Spleen (tissue), 11 donors: ENCODE results near the gene SUN3. TPM values are rescaled to one million over a fixed set of nuclear protein-coding genes. Genes with fewer than 3 reads are reported as not detected.

Source experiments
- DNase-seq: peaks from one replicate; pipeline ENCODE4 v3.0.0-alpha.2; 2020
- H3K27ac ChIP-seq, 8 donors: fragments of 200-600 bp; sonication (generic) in 7 of 8; 1 replicate in 4 of 8; 2 replicates in 4 of 8; pipeline versions ENCODE4 v1.5.0 to v1.8.0; 2016 to 2021; ENCODE audit warnings: inconsistent platforms in 4 of 8, mild to moderate bottlenecking in 4 of 8, moderate library complexity in 1 of 8
- H3K27me3 ChIP-seq, 7 donors: fragments of 200-600 bp; sonication (generic) in 6 of 7; replicated peaks in 1 of 7; 1 replicate in 4 of 7; 2 replicates in 3 of 7; pipeline versions ENCODE4 v1.5.0 to v1.8.0; 2016 to 2021; ENCODE audit warnings: inconsistent platforms in 3 of 7, mild to moderate bottlenecking in 1 of 7
- H3K36me3 ChIP-seq, 6 donors: fragments of 200-600 bp; sonication (generic) in 5 of 6; 1 replicate in 4 of 6; 2 replicates in 2 of 6; pipeline versions ENCODE4 v1.5.0 to v1.8.0; 2016 to 2021; ENCODE audit warnings: inconsistent platforms in 2 of 6
- H3K4me1 ChIP-seq, 6 donors: fragments of 200-600 bp; sonication (generic) in 5 of 6; 1 replicate in 3 of 6; 2 replicates in 3 of 6; pipeline versions ENCODE4 v1.5.0 to v1.8.0; 2016 to 2021; ENCODE audit warnings: inconsistent platforms in 3 of 6
- H3K4me3 ChIP-seq, 8 donors: fragments of 200-600 bp; sonication (generic) in 7 of 8; 1 replicate in 4 of 8; 2 replicates in 4 of 8; pipeline versions ENCODE4 v1.5.0 to v1.8.0; 2016 to 2021; ENCODE audit warnings: inconsistent platforms in 4 of 8, mild to moderate bottlenecking in 4 of 8, moderate library complexity in 2 of 8
- H3K9me3 ChIP-seq, 8 donors: fragments of 200-600 bp; sonication (generic) in 7 of 8; 1 replicate in 4 of 8; 2 replicates in 4 of 8; pipeline versions ENCODE4 v1.5.0 to v1.8.0; 2016 to 2021; ENCODE audit warnings: inconsistent platforms in 4 of 8
- POLR2A ChIP-seq, 3 donors: fragments of 450-650 bp; IDR thresholded peaks; one replicate each; pipeline ENCODE4 v1.5.1; 2017; ENCODE audit warnings: antibody characterized with exemption in 3 of 3, mild to moderate bottlenecking in 1 of 3
- POLR2AphosphoS5 ChIP-seq, 3 donors: sonication (generic); formaldehyde crosslinking; IDR thresholded peaks; one replicate each; pipeline ENCODE4 v1.5.1; 2017; ENCODE audit warnings: antibody characterized with exemption in 3 of 3
- WGBS, 5 donors: extraction: QIAGEN DNeasy Blood & Tissue Kit in 3 of 5; methylation state at CpG; one replicate each; pipeline versions ENCODE4 v1.1.5 to v1.1.7; 2013 to 2018; 5-methylcytosine and 5-hydroxymethylcytosine counted together
- intact Hi-C: fragments of 100-400 bp; cut with DNase I; formaldehyde crosslinking; loops from one replicate; pipeline ENCODE4 v1.15.0; 2023; ENCODE audit warnings: low total_unique reads
- polyA plus RNA-seq, 3 donors: library from polyadenylated mRNA; stranded (reverse); fragments of 200-250 nt; gene quantifications; one replicate each; pipeline ENCODE4 v1.2.1, GENCODE V29; 2013
- total RNA-seq, 7 donors: library from RNA; depleted of rRNA in 3 of 7; stranded (reverse); fragments of >200 nt in 3 of 7; fragmentation: NEBNext Ultra II Directional in 4 of 7; extraction: Animal tissue kit (Norgen Biotek cat#: 25700) in 4 of 7; gene quantifications; one replicate each; pipeline versions ENCODE4 v1.1.0 to v1.2.1, GENCODE V29; 2016 to 2021
- TF ChIP-seq, protein P1 (sequence below), 11 experiments: fragments of 200-600 bp in 7 of 11; fragments of 450-650 bp in 4 of 11; sonication (generic) in 4 of 11; IDR thresholded peaks in 8 of 11; conservative IDR thresholded peaks in 3 of 11; 1 replicate in 7 of 11; 2 replicates in 4 of 11; pipeline versions ENCODE4 v1.4.0 to v1.8.0; 2016 to 2021; ENCODE audit warnings: antibody characterized with exemption in 11 of 11, inconsistent platforms in 4 of 11, mild to moderate bottlenecking in 1 of 11
- donor health status: healthy with polysubstance abuse.
- donor health status: DM: no; HTN: no; CAD: no; lungs with moderate emphysema.
- donor health status: DM: no; HTN: no; CAD: no.
- donor health status: Bipolar disorder and iron deficiency.
- donor health status: healthy.
- donor health status: DM: no; HTN: no; CAD: no.
- donor health status: DM: yes; HTN: yes; CAD: no.

The SUN3 gene
- total and polyA plus RNA-seq, 10 donors, result not detected

DNA sequence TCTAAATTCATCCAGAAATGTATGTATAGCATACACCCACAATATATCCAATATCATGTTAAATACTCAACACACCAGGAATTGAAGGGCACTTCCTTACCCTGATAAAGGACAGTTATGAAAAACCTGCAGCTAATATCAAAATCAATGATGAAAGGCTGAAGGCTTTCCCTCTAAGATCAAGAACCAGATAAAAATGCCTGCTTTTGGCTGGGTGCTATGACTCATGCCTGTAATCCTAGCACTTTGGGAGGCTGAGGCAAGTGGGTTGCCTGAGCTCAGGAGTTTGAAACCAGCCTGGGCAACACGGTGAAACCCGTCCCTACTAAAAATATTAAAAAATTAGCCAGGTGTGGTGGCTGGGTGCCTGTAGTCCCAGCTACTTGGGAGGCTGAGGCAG lies 38.6 kb upstream of the SUN3 start:
- WGBS, 5 donors, result 86 to 96% (median 93%) methylated on average over 2 of the region's 2 CpGs
- no peak overlapping the region for H3K27ac ChIP-seq
- intact Hi-C loops, result no loop called here

GRCh38 chr7:48063985-48064384 lies 35.1 kb upstream of the SUN3 start:
- no peak for DNase-seq
- Histone ChIP-seq H3K27ac (no peak overlapping the region), H3K4me1 (peaks cover 0 to 5% (median 0%) of the 10 kb centered on the region in 6 donors), H3K27me3 (no peaks in the 10 kb centered on the region), H3K36me3 (no peaks in the 10 kb centered on the region), H3K4me3 (no peak overlapping the region), H3K9me3 (peaks cover 0 to 12% (median 3%) of the 10 kb centered on the region in 8 donors)
- TF ChIP-seq POLR2A (IDR thresholded peaks at IDR 0.05) (no peak), POLR2AphosphoS5 (IDR thresholded peaks at IDR 0.05) (no peak)
- TF ChIP-seq, protein P1, sequence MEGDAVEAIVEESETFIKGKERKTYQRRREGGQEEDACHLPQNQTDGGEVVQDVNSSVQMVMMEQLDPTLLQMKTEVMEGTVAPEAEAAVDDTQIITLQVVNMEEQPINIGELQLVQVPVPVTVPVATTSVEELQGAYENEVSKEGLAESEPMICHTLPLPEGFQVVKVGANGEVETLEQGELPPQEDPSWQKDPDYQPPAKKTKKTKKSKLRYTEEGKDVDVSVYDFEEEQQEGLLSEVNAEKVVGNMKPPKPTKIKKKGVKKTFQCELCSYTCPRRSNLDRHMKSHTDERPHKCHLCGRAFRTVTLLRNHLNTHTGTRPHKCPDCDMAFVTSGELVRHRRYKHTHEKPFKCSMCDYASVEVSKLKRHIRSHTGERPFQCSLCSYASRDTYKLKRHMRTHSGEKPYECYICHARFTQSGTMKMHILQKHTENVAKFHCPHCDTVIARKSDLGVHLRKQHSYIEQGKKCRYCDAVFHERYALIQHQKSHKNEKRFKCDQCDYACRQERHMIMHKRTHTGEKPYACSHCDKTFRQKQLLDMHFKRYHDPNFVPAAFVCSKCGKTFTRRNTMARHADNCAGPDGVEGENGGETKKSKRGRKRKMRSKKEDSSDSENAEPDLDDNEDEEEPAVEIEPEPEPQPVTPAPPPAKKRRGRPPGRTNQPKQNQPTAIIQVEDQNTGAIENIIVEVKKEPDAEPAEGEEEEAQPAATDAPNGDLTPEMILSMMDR (IDR thresholded peaks at IDR 0.05 in 8 of 11, conservative IDR thresholded peaks at IDR 0.05 in 3 of 11), result no peak
- 82 to 94% (median 86%) methylated on average over 1 of the region's 1 CpG for WGBS, 5 donors
- intact Hi-C loops, result no loop called here

More for the DNA sequence above, 38.6 kb upstream of the SUN3 start:
- H3K4me3 ChIP-seq, result no peak overlapping the region
- H3K36me3 ChIP-seq, result no peaks in the 10 kb centered on the region
- no peaks in the 10 kb centered on the region for H3K27me3 ChIP-seq
- no peak for TF ChIP-seq POLR2A (IDR thresholded peaks at IDR 0.05)
- no peak for TF ChIP-seq POLR2AphosphoS5 (IDR thresholded peaks at IDR 0.05)
- TF ChIP-seq, protein P1 (IDR thresholded peaks at IDR 0.05 in 8 of 11, conservative IDR thresholded peaks at IDR 0.05 in 3 of 11), result no peak
- H3K9me3 ChIP-seq, result peaks cover 0 to 16% (median 9%) of the 10 kb centered on the region in 8 donors
- no peaks in the 10 kb centered on the region for H3K4me1 ChIP-seq
- no peak for DNase-seq

DNA sequence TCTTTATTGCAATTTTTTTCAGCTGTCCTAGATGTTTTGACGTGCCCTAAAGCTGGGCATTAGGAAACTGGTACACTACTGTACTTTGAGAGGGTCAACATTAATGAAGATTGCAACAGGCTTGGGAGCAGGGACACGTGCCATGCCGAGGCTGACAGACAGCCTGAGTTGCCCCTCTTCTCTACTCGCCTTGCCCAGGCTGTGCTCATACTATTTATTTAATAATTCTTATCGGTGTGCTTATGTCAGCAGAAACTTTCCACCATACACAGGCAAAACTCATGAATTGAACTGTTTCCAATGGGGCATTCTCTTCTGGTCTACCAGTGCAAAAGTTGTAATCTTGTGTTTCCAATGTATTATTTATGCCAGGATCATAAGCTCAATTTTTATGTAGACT lies 30.8 kb upstream of the SUN3 start:
- no peak for DNase-seq
- 87 to 98% (median 93%) methylated on average over 5 of the region's 5 CpGs for WGBS, 5 donors

DNA sequence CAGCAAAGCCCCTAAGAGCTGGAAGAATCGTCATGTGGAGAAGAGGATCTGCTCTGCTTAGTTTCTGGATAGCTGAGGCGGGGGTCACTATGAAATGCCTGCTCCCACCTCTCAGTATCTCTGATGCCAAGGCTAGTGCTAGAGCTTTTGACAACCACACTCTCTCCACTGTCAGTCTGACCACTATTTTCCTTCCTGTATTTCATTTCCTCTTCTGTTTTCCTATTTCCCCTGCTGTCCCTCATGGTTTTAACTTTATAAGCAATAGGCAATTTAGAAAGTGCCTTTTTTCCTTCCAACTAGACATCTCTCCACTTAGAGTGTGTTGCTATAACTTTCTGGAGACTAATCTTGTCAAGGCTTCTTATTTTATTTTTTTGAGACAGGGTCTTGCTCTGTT lies 30.1 kb upstream of the SUN3 start:
- H3K9me3 ChIP-seq, result peaks cover 0 to 25% (median 14%) of the 10 kb centered on the region in 8 donors
- peaks cover 0 to 7% (median 0%) of the 10 kb centered on the region in 6 donors for H3K4me1 ChIP-seq
- no peak for DNase-seq
- no peaks in the 10 kb centered on the region for H3K36me3 ChIP-seq
- WGBS, 5 donors, result 66 to 91% (median 90%) methylated on average over 2 of the region's 2 CpGs
- H3K27ac ChIP-seq, result no peak overlapping the region
- no peak overlapping the region for H3K4me3 ChIP-seq
- TF ChIP-seq POLR2A (IDR thresholded peaks at IDR 0.05), result no peak
- TF ChIP-seq POLR2AphosphoS5 (IDR thresholded peaks at IDR 0.05), result no peak
- TF ChIP-seq, protein P1 (IDR thresholded peaks at IDR 0.05 in 8 of 11, conservative IDR thresholded peaks at IDR 0.05 in 3 of 11), result no peak
- no peaks in the 10 kb centered on the region for H3K27me3 ChIP-seq
- intact Hi-C loops, result no loop called here

More for the DNA sequence above, 30.8 kb upstream of the SUN3 start:
- H3K9me3 ChIP-seq, result peaks cover 0 to 29% (median 15%) of the 10 kb centered on the region in 8 donors
- H3K4me3 ChIP-seq, result no peak overlapping the region
- no peaks in the 10 kb centered on the region for H3K36me3 ChIP-seq
- intact Hi-C loops, result no loop called here
- H3K4me1 ChIP-seq, result peaks cover 0 to 7% (median 0%) of the 10 kb centered on the region in 6 donors
- no peak overlapping the region for H3K27ac ChIP-seq
- TF ChIP-seq, protein P1 (IDR thresholded peaks at IDR 0.05 in 8 of 11, conservative IDR thresholded peaks at IDR 0.05 in 3 of 11), result no peak
- TF ChIP-seq POLR2AphosphoS5 (IDR thresholded peaks at IDR 0.05), result no peak
- TF ChIP-seq POLR2A (IDR thresholded peaks at IDR 0.05), result no peak
- no peaks in the 10 kb centered on the region for H3K27me3 ChIP-seq
